ENCODE measurements around the gene RNF43.

- TF ChIP-seq TAF1 (conservative IDR thresholded peaks at IDR 0.05): no peak
- no peak for TF ChIP-seq CTCF (IDR thresholded peaks at IDR 0.05; ENCODE audit: low read depth, low read length, missing input control)
- TF ChIP-seq GABPA (IDR thresholded peaks at IDR 0.05 in 1 of 2, conservative IDR thresholded peaks at IDR 0.05 in 1 of 2): no peak
- TF ChIP-seq RAD21 (IDR thresholded peaks at IDR 0.05): no peak
- TF ChIP-seq REST (IDR thresholded peaks at IDR 0.05): no peak
- TF ChIP-seq FOXA2 (IDR thresholded peaks at IDR 0.05): no peak
- no peak for TF ChIP-seq EGR1 (IDR thresholded peaks at IDR 0.05; ENCODE audit: low read depth in 2 of 2)
- TF ChIP-seq NR2F2 (IDR thresholded peaks at IDR 0.05): no peak
These were observed 30.6 kb downstream of the RNF43 start for GRCh38 chr17:58386708-58387107.
